Measurements from ENCODE around the gene SNAI1. TPM values are rescaled to one million over a fixed set of nuclear protein-coding genes. Genes with fewer than 3 reads are reported as not detected.
A peak's percentile ranks its signal among the peaks of the same experiment; 100 is the strongest.

The SNAI1 gene
- total RNA-seq, 1 donor = 1.3 TPM

DNA sequence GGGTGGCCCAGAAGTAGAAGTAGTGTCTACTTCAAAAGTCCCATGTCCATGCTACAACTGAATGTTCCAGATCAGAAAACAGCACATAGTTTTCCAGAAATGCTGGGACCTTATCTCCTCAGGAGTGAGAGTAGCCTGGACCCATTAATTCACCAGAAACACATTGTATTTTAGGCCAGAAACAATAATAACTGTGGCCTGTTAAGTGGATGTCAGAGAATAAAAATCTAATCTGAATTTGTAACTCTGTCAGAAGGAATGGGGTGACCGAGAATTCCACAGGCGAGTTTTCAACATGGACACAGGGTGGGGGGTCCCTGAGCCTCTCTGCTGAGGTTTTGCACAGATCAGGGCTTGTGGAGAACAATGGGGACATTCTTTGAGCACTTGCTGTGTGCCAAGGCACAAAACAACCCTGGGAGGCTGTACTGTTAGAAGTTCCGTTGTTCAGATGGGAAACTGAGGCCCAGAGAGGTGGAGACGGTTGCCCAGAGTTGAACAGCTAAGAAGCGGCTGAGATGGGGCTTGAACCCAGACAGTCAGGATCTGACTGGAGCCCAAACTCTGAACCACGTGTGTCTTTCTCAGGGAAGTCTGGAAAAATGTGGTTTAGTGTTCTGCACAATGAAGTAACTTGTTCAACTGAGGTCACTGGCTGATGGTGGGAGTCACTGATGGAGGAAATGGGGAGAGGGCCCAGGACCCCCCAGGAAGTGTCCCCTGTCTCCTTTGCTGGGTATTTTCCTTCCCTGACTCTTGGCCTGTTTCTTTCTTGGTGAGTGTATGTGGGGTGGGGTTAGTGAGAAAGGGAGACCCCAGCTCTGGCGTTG, 44.2 kb downstream of the SNAI1 start:
- no peak overlapping the region for H3K4me3 ChIP-seq (ENCODE audit: low read depth, low read length)
- no peak for DNase-seq (ENCODE audit: low read depth)
- TF ChIP-seq, protein P1, sequence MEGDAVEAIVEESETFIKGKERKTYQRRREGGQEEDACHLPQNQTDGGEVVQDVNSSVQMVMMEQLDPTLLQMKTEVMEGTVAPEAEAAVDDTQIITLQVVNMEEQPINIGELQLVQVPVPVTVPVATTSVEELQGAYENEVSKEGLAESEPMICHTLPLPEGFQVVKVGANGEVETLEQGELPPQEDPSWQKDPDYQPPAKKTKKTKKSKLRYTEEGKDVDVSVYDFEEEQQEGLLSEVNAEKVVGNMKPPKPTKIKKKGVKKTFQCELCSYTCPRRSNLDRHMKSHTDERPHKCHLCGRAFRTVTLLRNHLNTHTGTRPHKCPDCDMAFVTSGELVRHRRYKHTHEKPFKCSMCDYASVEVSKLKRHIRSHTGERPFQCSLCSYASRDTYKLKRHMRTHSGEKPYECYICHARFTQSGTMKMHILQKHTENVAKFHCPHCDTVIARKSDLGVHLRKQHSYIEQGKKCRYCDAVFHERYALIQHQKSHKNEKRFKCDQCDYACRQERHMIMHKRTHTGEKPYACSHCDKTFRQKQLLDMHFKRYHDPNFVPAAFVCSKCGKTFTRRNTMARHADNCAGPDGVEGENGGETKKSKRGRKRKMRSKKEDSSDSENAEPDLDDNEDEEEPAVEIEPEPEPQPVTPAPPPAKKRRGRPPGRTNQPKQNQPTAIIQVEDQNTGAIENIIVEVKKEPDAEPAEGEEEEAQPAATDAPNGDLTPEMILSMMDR (IDR thresholded peaks at IDR 0.05; ENCODE audit: insufficient read depth, low read depth, low read length) = no peak

DNA sequence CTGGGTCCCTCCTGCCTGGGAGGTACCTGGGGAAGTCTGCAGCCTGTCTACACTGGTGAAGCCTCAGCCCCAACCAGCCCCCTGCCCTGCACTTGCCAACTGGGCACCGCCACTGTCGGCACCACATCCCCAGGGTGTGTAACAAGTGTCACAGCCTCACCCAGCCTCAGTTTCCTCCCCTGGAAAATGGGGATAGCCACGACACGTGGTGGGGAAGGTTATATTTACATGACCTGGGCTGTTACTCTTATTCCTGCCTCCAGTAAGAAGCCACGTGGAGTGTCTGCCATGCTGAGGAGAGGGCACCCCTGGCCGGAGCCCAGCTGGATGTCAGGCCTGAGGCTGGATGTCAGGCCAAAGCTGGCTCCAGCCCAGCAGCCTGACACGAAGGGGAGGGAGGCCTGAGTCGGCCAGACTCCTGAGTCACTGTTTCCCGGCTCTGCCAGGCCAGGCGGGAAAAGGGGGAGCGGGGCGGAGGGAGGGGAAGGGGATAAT, 44.9 kb downstream of the SNAI1 start:
- no peak overlapping the region for H3K4me3 ChIP-seq (ENCODE audit: low read depth, low read length)
- TF ChIP-seq, protein P1 (IDR thresholded peaks at IDR 0.05; ENCODE audit: insufficient read depth, low read depth, low read length) = no peak

DNA sequence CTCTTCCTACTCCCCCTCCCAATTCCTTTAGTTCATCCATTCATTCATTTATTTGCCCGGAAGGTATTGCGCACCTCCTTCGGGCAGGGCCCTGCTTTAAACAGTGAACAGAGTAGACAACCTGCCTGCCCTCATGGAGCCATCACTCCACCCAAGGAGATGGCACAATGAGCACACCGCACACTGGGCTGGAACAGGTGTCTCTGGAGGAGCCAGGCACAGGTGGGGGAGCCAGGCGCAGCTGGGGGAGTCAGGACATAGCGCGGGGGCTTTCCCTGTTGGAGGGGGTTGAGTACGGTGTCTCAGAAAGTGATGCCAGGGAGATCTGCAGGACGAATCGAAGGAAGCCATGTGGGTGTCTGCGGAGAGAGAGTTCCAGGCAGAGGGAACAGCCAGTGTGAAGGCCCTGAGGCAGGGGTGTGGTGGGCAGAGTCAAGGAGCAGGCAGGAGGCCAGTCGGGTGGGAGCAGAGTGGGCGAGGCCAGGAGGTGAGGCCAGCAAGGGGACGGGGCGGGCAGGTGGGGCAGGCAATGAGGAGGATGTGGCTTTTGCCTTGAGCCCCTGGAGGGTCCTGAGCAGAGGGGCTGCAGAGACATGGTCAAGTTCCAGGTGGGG, 46.4 kb downstream of the SNAI1 start:
- H3K4me3 ChIP-seq (ENCODE audit: low read depth, low read length) = no peak overlapping the region
- TF ChIP-seq, protein P1 (IDR thresholded peaks at IDR 0.05; ENCODE audit: insufficient read depth, low read depth, low read length) = no peak
- DNase-seq (ENCODE audit: low read depth) = no peak

More for the DNA sequence above, 44.9 kb downstream of the SNAI1 start:
- peak; percentile 88 for DNase-seq (ENCODE audit: low read depth)

DNA sequence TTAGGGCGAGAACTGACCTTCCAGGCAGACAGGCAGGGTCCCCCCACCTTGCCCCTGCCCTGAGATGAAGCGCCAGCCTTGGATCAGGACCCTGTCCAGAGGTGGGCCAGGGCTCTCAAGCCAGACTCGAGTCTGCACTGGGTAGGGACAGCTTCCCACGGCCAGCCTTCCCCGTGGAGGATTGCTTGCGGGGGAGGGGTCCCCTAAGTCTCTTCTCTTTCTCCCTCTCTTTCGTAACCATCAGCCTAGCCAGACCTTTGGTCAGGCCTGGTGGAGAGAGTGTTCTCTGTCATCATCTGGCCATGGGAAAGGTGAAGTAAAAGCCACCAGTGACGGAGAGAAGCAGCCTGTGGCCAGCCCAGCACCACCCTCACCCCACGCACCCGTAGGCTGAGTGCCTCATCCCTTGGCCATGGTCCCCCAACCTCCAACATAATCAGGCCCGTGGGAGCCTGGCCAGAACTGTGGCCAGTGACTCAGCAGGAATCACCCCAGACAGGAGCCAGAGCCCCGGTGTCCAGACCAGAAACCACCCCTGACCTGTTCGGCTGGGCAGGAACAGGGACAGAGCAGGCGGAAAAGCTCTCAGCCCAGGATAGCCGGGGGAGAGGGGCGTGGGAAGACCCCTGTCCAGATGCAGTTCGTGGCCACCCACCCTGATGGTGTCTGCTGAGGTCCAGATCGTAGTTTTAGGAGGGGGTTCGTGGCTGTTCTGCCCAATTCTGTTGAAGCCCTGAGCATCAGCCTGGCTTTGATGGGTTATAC, 47.1 kb downstream of the SNAI1 start:
- DNase-seq (ENCODE audit: low read depth) = peak; percentile 97
- no peak overlapping the region for H3K4me3 ChIP-seq (ENCODE audit: low read depth, low read length)
- TF ChIP-seq, protein P1 (IDR thresholded peaks at IDR 0.05; ENCODE audit: insufficient read depth, low read depth, low read length) = no peak

GRCh38 chr20:50032955-50033666, 50.3 kb downstream of the SNAI1 start:
- no peak overlapping the region for H3K4me3 ChIP-seq (ENCODE audit: low read depth, low read length)
- DNase-seq (ENCODE audit: low read depth) = no peak
- TF ChIP-seq, protein P1 (IDR thresholded peaks at IDR 0.05; ENCODE audit: insufficient read depth, low read depth, low read length) = no peak

DNA sequence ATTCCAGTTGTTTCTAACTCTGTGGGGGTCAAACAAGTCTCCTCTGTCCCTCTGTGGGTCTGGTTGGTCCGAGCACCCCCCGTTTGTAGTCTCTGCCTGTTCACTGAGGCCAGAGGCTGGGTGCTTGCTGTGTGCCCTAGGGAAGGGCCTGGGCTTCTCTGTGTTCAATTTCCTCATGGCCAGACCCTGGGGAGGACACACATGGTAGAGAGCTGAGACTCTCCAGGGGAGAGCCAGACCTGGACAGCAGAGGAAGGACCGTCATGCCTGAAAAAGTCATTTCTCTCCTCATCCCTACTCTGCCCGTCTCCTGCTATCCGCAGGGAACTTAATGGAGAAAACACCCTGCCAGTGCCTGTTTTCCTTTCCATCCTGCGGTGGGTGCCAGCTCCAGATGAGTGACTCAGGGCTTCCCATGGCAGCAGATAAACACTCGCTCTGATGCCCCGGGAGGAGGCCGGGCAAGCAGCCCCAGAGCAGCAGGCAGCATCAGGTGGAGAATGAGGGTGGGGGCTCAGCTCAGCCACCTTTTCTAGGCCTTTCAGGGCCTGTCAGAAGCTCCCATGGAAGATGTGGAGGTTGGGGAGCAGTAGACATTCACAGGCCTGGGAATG, 51.9 kb downstream of the SNAI1 start:
- TF ChIP-seq, protein P1 (IDR thresholded peaks at IDR 0.05; ENCODE audit: insufficient read depth, low read depth, low read length) = no peak
- no peak overlapping the region for H3K4me3 ChIP-seq (ENCODE audit: low read depth, low read length)
- no peak for DNase-seq (ENCODE audit: low read depth)
